Measurements from ENCODE around the gene RXRA. TPM values are rescaled to one million over a fixed set of nuclear protein-coding genes. Genes with fewer than 3 reads are reported as not detected.

RXRA gene
- total RNA-seq, 4 donors from 2014 or later, result 27.3 to 70.5 (median 58.6) TPM

- H3K4me3 ChIP-seq, result no peak overlapping the region
- H3K9me3 ChIP-seq, result no peaks in the 10 kb centered on the region
- WGBS, 2 donors (ENCODE audit: low coverage in 1 of 2), result 78% methylated on average over 12 of the region's 12 CpGs; no CpG with 5 or more reads in 1 of the 2 donors
- no peak overlapping the region for H3K27ac ChIP-seq
- H3K27me3 ChIP-seq, result peaks cover 5% of the 10 kb centered on the region
- no peak for DNase-seq
- in situ Hi-C loops (cut with MboI; ENCODE audit: low pct_ligation_motif_present in 1 of 4, low pct_unique_long_range_greater_than_20kb in 1 of 4, low sequenced_read_pairs in 3 of 4), result no loop called here
- H3K4me1 ChIP-seq, result peaks cover 0 to 10% (median 0%) of the 10 kb centered on the region in 4 donors
- no peaks in the 10 kb centered on the region for H3K36me3 ChIP-seq
- TF ChIP-seq EP300 (IDR thresholded peaks at IDR 0.05; ENCODE audit: low read depth) (no peak), POLR2AphosphoS5 (IDR thresholded peaks at IDR 0.05) (no peak), POLR2A (IDR thresholded peaks at IDR 0.05) (no peak), CTCF (IDR thresholded peaks at IDR 0.05) (no peak)
- intact Hi-C loops (cut with DNase I; ENCODE audit: low total_unique reads), result no loop called here
Observed at GRCh38 chr9:134289241-134289875, 36.9 kb upstream of the RXRA start.

- intact Hi-C loops (cut with DNase I; ENCODE audit: low total_unique reads), result no loop called here
- DNase-seq, result no peak
- H3K27me3 ChIP-seq, result peaks cover 6% of the 10 kb centered on the region
- in situ Hi-C loops (cut with MboI; ENCODE audit: low pct_ligation_motif_present in 1 of 4, low pct_unique_long_range_greater_than_20kb in 1 of 4, low sequenced_read_pairs in 3 of 4), result no loop called here
- TF ChIP-seq POLR2A (IDR thresholded peaks at IDR 0.05), result no peak
- no peak for TF ChIP-seq CTCF (IDR thresholded peaks at IDR 0.05)
- TF ChIP-seq EP300 (IDR thresholded peaks at IDR 0.05; ENCODE audit: low read depth), result no peak
- TF ChIP-seq POLR2AphosphoS5 (IDR thresholded peaks at IDR 0.05), result no peak
- H3K9me3 ChIP-seq, result no peaks in the 10 kb centered on the region
- H3K36me3 ChIP-seq, result no peaks in the 10 kb centered on the region
- peaks cover 0 to 10% (median 0%) of the 10 kb centered on the region in 4 donors for H3K4me1 ChIP-seq
- WGBS, 2 donors (ENCODE audit: low coverage in 1 of 2), result 95% methylated on average over 12 of the region's 12 CpGs; no CpG with 5 or more reads in 1 of the 2 donors
- H3K27ac ChIP-seq, result no peak overlapping the region
- no peak overlapping the region for H3K4me3 ChIP-seq
Observed at GRCh38 chr9:134290603-134291451, 35.4 kb upstream of the RXRA start.

- Histone ChIP-seq H3K4me3 (no peak overlapping the region), H3K36me3 (no peaks in the 10 kb centered on the region), H3K27ac (no peak overlapping the region), H3K9me3 (no peaks in the 10 kb centered on the region), H3K4me1 (peaks cover 0 to 10% (median 0%) of the 10 kb centered on the region in 4 donors), H3K27me3 (peaks cover 7% of the 10 kb centered on the region)
- TF ChIP-seq CTCF (IDR thresholded peaks at IDR 0.05) (no peak), EP300 (IDR thresholded peaks at IDR 0.05; ENCODE audit: low read depth) (no peak)
- intact Hi-C loops (cut with DNase I; ENCODE audit: low total_unique reads), result no loop called here
- in situ Hi-C loops (cut with MboI; ENCODE audit: low pct_ligation_motif_present in 1 of 4, low pct_unique_long_range_greater_than_20kb in 1 of 4, low sequenced_read_pairs in 3 of 4), result no loop called here
- no peak for DNase-seq
- 80% methylated on average over 10 of the region's 11 CpGs; no CpG with 5 or more reads in 1 of the 2 donors for WGBS, 2 donors (ENCODE audit: low coverage in 1 of 2)
Observed at GRCh38 chr9:134291452-134291881, 34.8 kb upstream of the RXRA start.

All from transverse colon (tissue), 4 donors.